ENCODE measurements around the gene ABCC1. TPM values are rescaled to one million over a fixed set of nuclear protein-coding genes. Genes with fewer than 3 reads are reported as not detected.

The ABCC1 gene
- polyA plus RNA-seq, 1 of the 3 experiments (the other 2 are of a cell fraction): 23.7 TPM

- Histone ChIP-seq H3K27ac (ENCODE audit: low read depth in 2 of 2, low read length in 1 of 2) (no peak overlapping the region), H3K4me3 (ENCODE audit: low read depth in 2 of 2, low read length in 1 of 2) (no peak overlapping the region), H3F3A (replicated peaks; ENCODE audit: insufficient read depth) (no peaks in the 10 kb centered on the region), H3K9me2 (no peaks in the 10 kb centered on the region), H3K9me3 (no peaks in the 10 kb centered on the region), H3K36me3 (replicated peaks in 1 of 2; ENCODE audit: control insufficient read depth in 1 of 2, insufficient read depth in 2 of 2, low read length in 1 of 2) (peaks cover 0 to 5% of the 10 kb centered on the region in 2 experiments), H2AFZ (ENCODE audit: low read depth) (no peak overlapping the region), H3K4me2 (no peak overlapping the region), H4K20me1 (ENCODE audit: insufficient read depth) (peaks cover 60% of the 10 kb centered on the region), H3K9ac (no peak overlapping the region), H3K4me1 (ENCODE audit: control insufficient read depth in 1 of 2, insufficient read depth in 2 of 2, low read depth in 1 of 2, low read length in 1 of 2) (no peaks in the 10 kb centered on the region; a peak in 1 of 4 replicates), H3K27me3 (ENCODE audit: insufficient read depth) (no peaks in the 10 kb centered on the region), H3K79me2 (ENCODE audit: insufficient read depth) (peaks cover 100% of the 10 kb centered on the region)
- ChIA-PET POLR2A (interaction anchor here (1.2 kb wide), 1 partner anchor 16 kb away, joined by 3 read pairs; no protein-coding TSS in a partner anchor), CTCF (interaction anchor here (0.6 to 1.6 kb wide), 3 partner anchors 9 to 169 kb away, joined by 3 to 5 read pairs (median 4); no protein-coding TSS in a partner anchor)
- no peak for TF ChIP-seq GATA2 (CRISPR knock-in tag; IDR thresholded peaks at IDR 0.05)
- TF ChIP-seq MEF2A (IDR thresholded peaks at IDR 0.05; ENCODE audit: borderline replicate concordance, low read depth): no peak
- no peak for TF ChIP-seq SMC3 (IDR thresholded peaks at IDR 0.05; ENCODE audit: low read depth, low read length)
- no peak for TF ChIP-seq CHD2 (IDR thresholded peaks at IDR 0.05; ENCODE audit: low read length, partially characterized antibody)
- no peak for TF ChIP-seq FOSL2 (IDR thresholded peaks at IDR 0.05; ENCODE audit: borderline replicate concordance, low read depth)
- no peak for TF ChIP-seq NRF1 (IDR thresholded peaks at IDR 0.05; ENCODE audit: low read depth, low read length)
- 95% methylated on average over 9 of the region's 9 CpGs for WGBS (ENCODE audit: low lambda C conversion rate)
- DNase-seq: no peak
Measured at GRCh38 chr16:15958703-15959348, 9.4 kb downstream of the ABCC1 start.

- 91% methylated on average over 12 of the region's 12 CpGs for WGBS (ENCODE audit: low lambda C conversion rate)
- no peak overlapping the region for H3K27ac ChIP-seq (ENCODE audit: low read depth in 2 of 2, low read length in 1 of 2)
- H3K4me3 ChIP-seq (ENCODE audit: low read depth in 2 of 2, low read length in 1 of 2): no peak overlapping the region
- no peaks in the 10 kb centered on the region for H3K27me3 ChIP-seq (ENCODE audit: insufficient read depth)
- TF ChIP-seq SMC3 (IDR thresholded peaks at IDR 0.05; ENCODE audit: low read depth, low read length) (no peak), JUND (IDR thresholded peaks at IDR 0.05) (no peak), GATA2 (CRISPR knock-in tag; IDR thresholded peaks at IDR 0.05) (no peak), MXI1 (IDR thresholded peaks at IDR 0.05; ENCODE audit: low read depth, low read length) (no peak), EP300 (IDR thresholded peaks at IDR 0.05; ENCODE audit: borderline replicate concordance in 1 of 2, low read depth in 1 of 2, low read length in 1 of 2) (no peak), CTCF (IDR thresholded peaks at IDR 0.05) (no peak), EZH2phosphoT487 (IDR thresholded peaks at IDR 0.05; ENCODE audit: borderline replicate concordance, low read depth) (no peak), SIN3A (IDR thresholded peaks at IDR 0.05; ENCODE audit: borderline replicate concordance, low read depth, low read length) (no peak)
- H3K36me3 ChIP-seq (replicated peaks in 1 of 2; ENCODE audit: control insufficient read depth in 1 of 2, insufficient read depth in 2 of 2, low read length in 1 of 2): peaks cover 0 to 5% of the 10 kb centered on the region in 2 experiments
- POLR2A ChIA-PET: interaction anchor here (1.2 kb wide), 1 partner anchor 14 kb away, joined by 3 read pairs; no protein-coding TSS in a partner anchor
- no peak overlapping the region for H2AFZ ChIP-seq (ENCODE audit: low read depth)
- no peak overlapping the region for H3K9ac ChIP-seq
- peaks cover 99% of the 10 kb centered on the region for H3K79me2 ChIP-seq (ENCODE audit: insufficient read depth)
- no peaks in the 10 kb centered on the region for H3K9me2 ChIP-seq
- peaks cover 5% of the 10 kb centered on the region for H3F3A ChIP-seq (replicated peaks; ENCODE audit: insufficient read depth)
- H4K20me1 ChIP-seq (ENCODE audit: insufficient read depth): peaks cover 48% of the 10 kb centered on the region
- no peaks in the 10 kb centered on the region for H3K9me3 ChIP-seq
- H3K4me2 ChIP-seq: no peak overlapping the region
- DNase-seq: no peak
- CTCF ChIA-PET: interaction anchor here (1.5 kb wide), 1 partner anchor 86 kb away, joined by 3 read pairs; no protein-coding TSS in a partner anchor
- peaks cover 0 to 3% of the 10 kb centered on the region in 2 experiments; a peak in 1 of 4 replicates for H3K4me1 ChIP-seq (ENCODE audit: control insufficient read depth in 1 of 2, insufficient read depth in 2 of 2, low read depth in 1 of 2, low read length in 1 of 2)
Measured at GRCh38 chr16:15960124-15960971, 10.9 kb downstream of the ABCC1 start.

Measured in SK-N-SH (cell line).